ENCODE results near the gene MAZ. TPM values are rescaled to one million over a fixed set of nuclear protein-coding genes. Genes with fewer than 3 reads are reported as not detected.

MAZ gene
- total and polyA plus RNA-seq, 2 experiments from 2014 or later = 186 to 310 TPM

DNA sequence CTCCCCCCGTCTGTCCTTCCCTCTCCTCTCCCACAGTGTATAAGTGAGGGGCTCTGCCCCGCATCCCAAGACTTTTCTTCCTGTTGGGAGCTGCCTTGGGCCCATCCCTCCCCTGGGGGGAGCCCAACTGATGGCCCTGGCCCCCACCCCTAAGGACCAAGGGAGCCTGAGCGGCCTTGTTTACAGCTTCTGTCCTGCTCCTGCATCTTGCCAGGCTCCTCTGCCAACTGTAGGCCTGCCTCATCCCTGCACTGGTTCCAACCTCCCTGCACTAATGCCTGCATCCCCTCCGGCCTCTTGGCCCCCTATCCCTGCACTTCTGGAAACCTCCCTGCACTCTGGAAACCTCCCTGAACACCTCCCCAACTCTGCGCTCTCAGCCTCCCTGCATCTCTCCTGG lies 8.3 kb downstream of the MAZ start:
- no peak overlapping the region for H3K4me3 ChIP-seq
- DNase-seq (ENCODE audit: low read depth in 1 of 2, low spot score in 1 of 2) = no peak
- H3K27me3 ChIP-seq = no peaks in the 10 kb centered on the region
- no peak overlapping the region for H3K27ac ChIP-seq
- TF ChIP-seq CTCF (IDR thresholded peaks at IDR 0.05; ENCODE audit: low read depth, low read length) = no peak
- H3K36me3 ChIP-seq = peaks cover 12% of the 10 kb centered on the region
- H3K4me1 ChIP-seq (ENCODE audit: low read depth) = peaks cover 24% of the 10 kb centered on the region
- H3K9me3 ChIP-seq (ENCODE audit: low read depth) = no peaks in the 10 kb centered on the region

- TF ChIP-seq CTCF (IDR thresholded peaks at IDR 0.05; ENCODE audit: low read depth, low read length) = no peak
- Histone ChIP-seq H3K36me3 (peaks cover 13% of the 10 kb centered on the region), H3K27ac (peak overlapping the region; percentile 5), H3K4me3 (peak overlapping the region; percentile 92), H3K27me3 (no peaks in the 10 kb centered on the region), H3K9me3 (ENCODE audit: low read depth) (no peaks in the 10 kb centered on the region), H3K4me1 (ENCODE audit: low read depth) (peaks cover 21% of the 10 kb centered on the region)
- peak in 1 of 2 donors; percentile 23 for DNase-seq (ENCODE audit: low read depth in 1 of 2, low spot score in 1 of 2)
Measured at GRCh38 chr16:29815032-29815721, 8.8 kb downstream of the MAZ start.

GRCh38 chr16:29815793-29816693 lies 9.7 kb downstream of the MAZ start, which contains the start of gene PAGR1:
PAGR1 (plus strand) TSS chr16:29816152; CDS start chr16:29816526, 374 bp downstream.
- peak; percentile 99 to 100 for DNase-seq (ENCODE audit: low read depth in 1 of 2, low spot score in 1 of 2)
- Histone ChIP-seq H3K27ac (peak within 1 kb of the TSS; percentile 84), H3K4me3 (peak within 1 kb of the TSS; percentile 92), H3K9me3 (ENCODE audit: low read depth) (no peaks in the 10 kb centered on the region), H3K36me3 (peaks cover 12% of the 10 kb centered on the region), H3K27me3 (no peaks in the 10 kb centered on the region), H3K4me1 (ENCODE audit: low read depth) (peaks cover 12% of the 10 kb centered on the region)
- TF ChIP-seq CTCF (IDR thresholded peaks at IDR 0.05; ENCODE audit: low read depth, low read length) = peak; percentile 90

- no peak for TF ChIP-seq CTCF (IDR thresholded peaks at IDR 0.05; ENCODE audit: low read depth, low read length)
- Histone ChIP-seq H3K36me3 (peaks cover 12% of the 10 kb centered on the region), H3K4me3 (peak overlapping the region; percentile 92), H3K9me3 (ENCODE audit: low read depth) (no peaks in the 10 kb centered on the region), H3K27me3 (no peaks in the 10 kb centered on the region), H3K27ac (peak overlapping the region; percentile 84), H3K4me1 (ENCODE audit: low read depth) (peaks cover 12% of the 10 kb centered on the region)
- DNase-seq (ENCODE audit: low read depth in 1 of 2, low spot score in 1 of 2) = peak; percentile 73 to 78
Measured at GRCh38 chr16:29816694-29817441, 10.5 kb downstream of the MAZ start.

GRCh38 chr16:29818082-29818481 lies 11.8 kb downstream of the MAZ start:
- Histone ChIP-seq H3K4me1 (ENCODE audit: low read depth) (peaks cover 12% of the 10 kb centered on the region), H3K27me3 (no peaks in the 10 kb centered on the region), H3K9me3 (ENCODE audit: low read depth) (no peaks in the 10 kb centered on the region), H3K4me3 (no peak overlapping the region), H3K27ac (no peak overlapping the region), H3K36me3 (peaks cover 12% of the 10 kb centered on the region)
- DNase-seq (ENCODE audit: low read depth in 1 of 2, low spot score in 1 of 2) = no peak
- TF ChIP-seq CTCF (IDR thresholded peaks at IDR 0.05; ENCODE audit: low read depth, low read length) = no peak

Measured in cardiac muscle cell (in vitro differentiated cells and primary cell).